DOHH2 (cell line): Measurements from ENCODE around the gene DHRS3.

ENCODE experiments used
- H3F3A ChIP-seq: fragments of 200-600 bp; sonication (generic), shearing (Covaris generic); 2 replicates; pipeline ENCODE4 v1.6.0; 2016; ENCODE audit warnings: antibody characterized with exemption, mild to moderate bottlenecking; ENCODE audit not compliant: control insufficient read depth, insufficient read depth
- H3K27ac ChIP-seq: fragments of 200-600 bp; sonication (generic); 2 replicates; pipeline ENCODE4 v1.5.1; 2014; ENCODE audit warnings: low read depth, mild to moderate bottlenecking, low read length, moderate library complexity
- H3K27me3 ChIP-seq: fragments of 200-600 bp; sonication (generic); 2 replicates; pipeline ENCODE4 v1.6.1; 2014; ENCODE audit warnings: mild to moderate bottlenecking, low read length, mixed read lengths; ENCODE audit not compliant: control insufficient read depth
- H3K36me3 ChIP-seq: fragments of 200-600 bp; sonication (generic); 2 replicates; pipeline ENCODE4 v1.6.1; 2014; ENCODE audit warnings: mild to moderate bottlenecking, low read length, moderate library complexity, mixed read lengths; ENCODE audit not compliant: control insufficient read depth
- H3K4me1 ChIP-seq: fragments of 200-600 bp; sonication (generic); 2 replicates; pipeline ENCODE4 v1.6.1; 2014; ENCODE audit warnings: mild to moderate bottlenecking, low read length, mixed read lengths; ENCODE audit not compliant: control insufficient read depth
- H3K4me2 ChIP-seq: fragments of 200-600 bp; sonication (generic); 2 replicates; pipeline ENCODE4 v1.6.0; 2014; ENCODE audit warnings: mild to moderate bottlenecking, low read length, moderate library complexity
- H3K4me3 ChIP-seq: fragments of 200-600 bp; sonication (generic); 2 replicates; pipeline ENCODE4 v1.5.1; 2014; ENCODE audit warnings: mild to moderate bottlenecking, low read length, mixed read lengths
- H3K79me2 ChIP-seq: fragments of 200-600 bp; sonication (generic); 2 replicates; pipeline ENCODE4 v1.6.1; 2014; ENCODE audit warnings: mild to moderate bottlenecking, low read length, mixed read lengths; ENCODE audit not compliant: control insufficient read depth
- H3K9me2 ChIP-seq: fragments of 200-600 bp; sonication (generic); replicated peaks from 2 replicates; pipeline ENCODE4 v1.6.1; 2014; ENCODE audit warnings: mild to moderate bottlenecking, low read length, mixed read lengths; ENCODE audit not compliant: control insufficient read depth
- H3K9me3 ChIP-seq: fragments of 200-600 bp; sonication (generic); 2 replicates; pipeline ENCODE4 v1.6.1; 2014; ENCODE audit warnings: antibody characterized with exemption, low read length, mixed read lengths; ENCODE audit not compliant: control insufficient read depth, insufficient read depth
- H4K20me1 ChIP-seq: fragments of 200-600 bp; sonication (generic); 2 replicates; pipeline ENCODE4 v1.6.0; 2014; ENCODE audit warnings: low read depth, mild to moderate bottlenecking, antibody characterized with exemption, low read length, moderate library complexity; ENCODE audit not compliant: control insufficient read depth, insufficient read depth
- CTCF ChIP-seq: fragments of 200-600 bp; sonication (generic); IDR thresholded peaks from one replicate; pipeline ENCODE4 v1.5.1; 2014; ENCODE audit warnings: antibody characterized with exemption, mild to moderate bottlenecking, low read depth, low read length; ENCODE audit not compliant: poor library complexity, severe bottlenecking
- EZH2phosphoT487 ChIP-seq: fragments of 200-600 bp; sonication (generic); IDR thresholded peaks from 2 replicates; pipeline ENCODE4 v1.6.1; 2017; ENCODE audit warnings: borderline replicate concordance, mild to moderate bottlenecking, antibody characterized with exemption, low read length, moderate library complexity, mixed read lengths

Gene DHRS3

GRCh38 chr1:12617901-12618660 lies at the start of gene DHRS3:
DHRS3 (minus strand) TSS chr1:12618210; CDS start chr1:12617348, 862 bp downstream.
- peaks cover 39% of the 10 kb centered on the region for H3K27me3 ChIP-seq
- no peaks in the 10 kb centered on the region for H3K79me2 ChIP-seq
- TF ChIP-seq EZH2phosphoT487: no peak; the same call in 1 of the 2 replicates
- TF ChIP-seq CTCF: no peak
- peak within 1 kb of the TSS; percentile 52 for H3K4me3 ChIP-seq
- H3K4me1 ChIP-seq: peaks cover 9% of the 10 kb centered on the region; the same call in 1 of the 2 replicates
- H3K4me2 ChIP-seq: peak within 1 kb of the TSS; percentile 60
- no peak within 1 kb of the TSS for H3K27ac ChIP-seq
- H3K9me3 ChIP-seq: no peaks in the 10 kb centered on the region
- H3F3A ChIP-seq: no peaks in the 10 kb centered on the region
- H3K36me3 ChIP-seq: no peaks in the 10 kb centered on the region
- H3K9me2 ChIP-seq: no peaks in the 10 kb centered on the region
- no peaks in the 10 kb centered on the region for H4K20me1 ChIP-seq

GRCh38 chr1:12666141-12666735 lies 48.2 kb upstream of the DHRS3 start:
- H3K79me2 ChIP-seq: no peaks in the 10 kb centered on the region
- no peak for TF ChIP-seq CTCF
- no peak for TF ChIP-seq EZH2phosphoT487
- H3K4me3 ChIP-seq: no peak overlapping the region
- no peaks in the 10 kb centered on the region for H3K9me2 ChIP-seq
- no peaks in the 10 kb centered on the region for H3K4me1 ChIP-seq
- H3K4me2 ChIP-seq: no peak overlapping the region
- no peaks in the 10 kb centered on the region for H3K9me3 ChIP-seq
- H3F3A ChIP-seq: no peaks in the 10 kb centered on the region
- H3K27ac ChIP-seq: no peak overlapping the region
- no peaks in the 10 kb centered on the region for H4K20me1 ChIP-seq
- no peaks in the 10 kb centered on the region for H3K36me3 ChIP-seq
- no peaks in the 10 kb centered on the region for H3K27me3 ChIP-seq

GRCh38 chr1:12665511-12665910 lies 47.5 kb upstream of the DHRS3 start:
- H3K27ac ChIP-seq: no peak overlapping the region
- TF ChIP-seq CTCF (no peak), EZH2phosphoT487 (no peak)
- H3K79me2 ChIP-seq: no peaks in the 10 kb centered on the region
- H3K4me1 ChIP-seq: no peaks in the 10 kb centered on the region
- no peaks in the 10 kb centered on the region for H3F3A ChIP-seq
- no peaks in the 10 kb centered on the region for H3K36me3 ChIP-seq
- H4K20me1 ChIP-seq: no peaks in the 10 kb centered on the region
- H3K4me3 ChIP-seq: no peak overlapping the region
- no peaks in the 10 kb centered on the region for H3K27me3 ChIP-seq
- H3K4me2 ChIP-seq: no peak overlapping the region
- H3K9me3 ChIP-seq: no peaks in the 10 kb centered on the region
- H3K9me2 ChIP-seq: no peaks in the 10 kb centered on the region
